Measurements from ENCODE around the gene NPTX2.

- TF ChIP-seq CTCF (IDR thresholded peaks at IDR 0.05; ENCODE audit: poor library complexity, severe bottlenecking) (no peak), EP300 (conservative IDR thresholded peaks at IDR 0.05; ENCODE audit: poor library complexity, severe bottlenecking) (no peak), REST (IDR thresholded peaks at IDR 0.05; ENCODE audit: borderline replicate concordance) (no peak), RAD21 (conservative IDR thresholded peaks at IDR 0.05) (no peak), SMC3 (conservative IDR thresholded peaks at IDR 0.05; ENCODE audit: poor library complexity) (no peak)
These were observed 2.6 kb downstream of the NPTX2 start for GRCh38 chr7:98619450-98620321.
